Left ventricle myocardium inferior (tissue), 1 donor: ENCODE measurements around the gene DNASE1L2. TPM values are rescaled to one million over a fixed set of nuclear protein-coding genes. Genes with fewer than 3 reads are reported as not detected.
A peak's percentile ranks its signal among the peaks of the same experiment; 100 is the strongest.

Experiments
- DNase-seq: peaks from one replicate; pipeline ENCODE4 v3.0.0-alpha.2; 2020
- H3K27ac ChIP-seq: fragments of 200-600 bp; replicated peaks from 2 replicates; pipeline ENCODE4 v1.8.0; 2021
- H3K27me3 ChIP-seq: fragments of 200-600 bp; 2 replicates; pipeline ENCODE4 v1.8.0; 2021; ENCODE audit warnings: low read depth
- H3K36me3 ChIP-seq: fragments of 200-600 bp; 2 replicates; pipeline ENCODE4 v1.8.0; 2021
- H3K4me1 ChIP-seq: fragments of 200-600 bp; 2 replicates; pipeline ENCODE4 v1.8.0; 2021
- H3K4me3 ChIP-seq: fragments of 200-600 bp; 2 replicates; pipeline ENCODE4 v1.8.0; 2021; ENCODE audit warnings: mild to moderate bottlenecking, moderate library complexity
- H3K9me3 ChIP-seq: fragments of 200-600 bp; replicated peaks from 2 replicates; pipeline ENCODE4 v1.8.0; 2021
- CTCF ChIP-seq: fragments of 200-600 bp; IDR thresholded peaks from 2 replicates; pipeline ENCODE4 v1.8.0; 2021; ENCODE audit warnings: antibody characterized with exemption, mild to moderate bottlenecking, borderline replicate concordance
- intact Hi-C: fragments of 100-400 bp; cut with micrococcal nuclease; formaldehyde crosslinking; loops from one replicate; pipeline ENCODE4 v1.11.0; 2022
- total RNA-seq: library from RNA; stranded (reverse); fragmentation: NEBNext Ultra II Directional; extraction: Animal tissue kit (Norgen Biotek cat#: 25700); gene quantifications from one replicate; pipeline ENCODE4 v1.2.1, GENCODE V29; 2021
- donor health status: DM: no; HTN: yes; CAD: no; lungs with severe emphysema.

The DNASE1L2 gene
- total RNA-seq, 1 donor from 2014 or later = 0.47 TPM

GRCh38 chr16:2267913-2268666, 31.8 kb downstream of the DNASE1L2 start, which contains the start of gene RNPS1:
TSS of gene RNPS1 (minus strand) at chr16:2268126. CDS start at chr16:2264643, 3,483 bp downstream.
- no peak for TF ChIP-seq CTCF
- Histone ChIP-seq H3K27me3 (no peaks in the 10 kb centered on the region), H3K27ac (peak within 1 kb of the TSS; percentile 97), H3K9me3 (no peaks in the 10 kb centered on the region), H3K4me3 (peak within 1 kb of the TSS; percentile 99), H3K4me1 (peaks cover 49% of the 10 kb centered on the region), H3K36me3 (peaks cover 13% of the 10 kb centered on the region)
- intact Hi-C loops = no loop called here
- peak; percentile 98 for DNase-seq

- DNase-seq = no peak
- Histone ChIP-seq H3K4me1 (peaks cover 44% of the 10 kb centered on the region), H3K4me3 (no peak overlapping the region), H3K9me3 (no peaks in the 10 kb centered on the region), H3K36me3 (no peaks in the 10 kb centered on the region), H3K27ac (no peak overlapping the region), H3K27me3 (no peaks in the 10 kb centered on the region)
- intact Hi-C loops = no loop called here
- TF ChIP-seq CTCF = no peak
Observed at GRCh38 chr16:2270070-2270462, 33.8 kb downstream of the DNASE1L2 start.

- Histone ChIP-seq H3K36me3 (no peaks in the 10 kb centered on the region), H3K4me1 (peaks cover 37% of the 10 kb centered on the region), H3K27me3 (no peaks in the 10 kb centered on the region), H3K4me3 (no peak overlapping the region), H3K9me3 (no peaks in the 10 kb centered on the region), H3K27ac (no peak overlapping the region)
- TF ChIP-seq CTCF = no peak
- intact Hi-C loops = no loop called here
- no peak for DNase-seq
Observed at GRCh38 chr16:2270588-2271470, 34.6 kb downstream of the DNASE1L2 start.

- Histone ChIP-seq H3K4me3 (no peak overlapping the region), H3K27ac (no peak overlapping the region), H3K36me3 (no peaks in the 10 kb centered on the region), H3K9me3 (no peaks in the 10 kb centered on the region), H3K4me1 (peaks cover 26% of the 10 kb centered on the region), H3K27me3 (no peaks in the 10 kb centered on the region)
- TF ChIP-seq CTCF = no peak
- no peak for DNase-seq
- intact Hi-C loops = no loop called here
Observed at GRCh38 chr16:2271848-2272461, 35.7 kb downstream of the DNASE1L2 start.

GRCh38 chr16:2273484-2273883, 37.2 kb downstream of the DNASE1L2 start:
- no peak overlapping the region for H3K4me3 ChIP-seq
- no peaks in the 10 kb centered on the region for H3K27me3 ChIP-seq
- H3K36me3 ChIP-seq = no peaks in the 10 kb centered on the region
- H3K9me3 ChIP-seq = no peaks in the 10 kb centered on the region
- peaks cover 16% of the 10 kb centered on the region for H3K4me1 ChIP-seq
- DNase-seq = no peak
- intact Hi-C loops = no loop called here
- H3K27ac ChIP-seq = no peak overlapping the region
- no peak for TF ChIP-seq CTCF
